ENCODE data around the gene SGMS1. TPM values are rescaled to one million over a fixed set of nuclear protein-coding genes. Genes with fewer than 3 reads are reported as not detected.
"Not testable (repeated sequence)": the region's sequence is repeated elsewhere in the genome, so short reads cannot be mapped to it uniquely, and the experiment has no call there.

SGMS1 gene
- total RNA-seq, 1 donor from 2014 or later = 54.7 TPM

DNA sequence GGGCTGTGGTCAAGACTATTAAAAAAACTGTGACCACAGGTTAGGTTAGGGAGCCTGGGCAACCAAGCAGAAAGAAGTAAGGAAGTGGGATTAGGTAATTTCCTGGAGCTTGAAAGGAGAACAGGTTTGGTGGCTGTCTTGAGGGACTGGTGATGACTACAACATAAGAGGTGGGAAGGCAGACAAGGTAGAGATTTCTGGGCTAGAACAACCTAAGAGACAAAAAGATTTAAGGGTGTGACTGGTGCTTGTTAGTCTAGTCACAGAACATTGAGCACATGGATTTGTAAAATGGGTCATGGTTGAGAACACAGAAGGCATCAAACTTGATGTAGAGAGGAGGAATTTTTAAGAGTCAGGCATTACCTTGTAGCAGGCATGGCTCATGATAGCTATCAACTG lies 248.7 kb downstream of the SGMS1 start:
- no peak for DNase-seq (ENCODE audit: low spot score)
- no peak for ATAC-seq
- intact Hi-C loops (cut with DNase I) = no loop called here

DNA sequence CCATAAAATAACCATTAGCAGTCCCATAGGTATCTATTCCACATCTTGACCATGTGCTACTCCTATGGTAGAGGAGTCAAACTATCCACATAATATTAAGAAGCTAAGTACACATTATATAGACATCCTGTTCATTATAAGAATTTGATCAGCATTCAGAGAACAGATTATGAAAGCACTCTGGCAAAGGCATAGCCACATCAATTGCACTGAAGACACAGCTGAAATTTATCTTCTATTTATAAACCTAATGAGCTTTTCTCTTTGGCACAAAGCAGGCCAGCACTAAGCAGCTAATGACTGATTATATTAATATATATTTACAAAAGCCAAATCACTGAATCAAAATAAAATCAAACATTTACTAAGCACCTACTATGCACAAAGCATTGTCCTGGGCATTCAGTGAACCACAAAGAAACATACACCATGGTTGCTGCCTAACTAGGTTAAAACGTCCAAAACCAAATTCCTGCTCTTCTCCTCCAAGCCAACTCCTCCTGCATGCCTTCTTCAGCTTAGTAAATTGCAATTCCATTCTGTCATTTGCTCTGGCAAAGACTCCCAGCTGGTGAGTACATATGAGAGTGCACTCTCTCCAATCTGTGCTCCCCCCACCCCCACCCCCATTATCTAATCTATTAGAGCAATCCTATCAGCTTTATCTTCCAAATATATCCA lies 249.8 kb downstream of the SGMS1 start:
- DNase-seq (ENCODE audit: low spot score) (no peak), ATAC-seq (peak; percentile 66)
- intact Hi-C loops (cut with DNase I) = no loop called here

- intact Hi-C loops (cut with DNase I) = no loop called here
- no peak for ATAC-seq
Measured at GRCh38 chr10:50369931-50370330, 253.8 kb downstream of the SGMS1 start.

GRCh38 chr10:50367732-50368131 lies 256.0 kb downstream of the SGMS1 start:
- DNase-seq (ENCODE audit: low spot score) (no peak), ATAC-seq (peak; percentile 51)
- intact Hi-C loops (cut with DNase I) = no loop called here

More at GRCh38 chr10:50369931-50370330, 253.8 kb downstream of the SGMS1 start:
- no peak for DNase-seq (ENCODE audit: low spot score)

- DNase-seq (ENCODE audit: low spot score); intact Hi-C loops (cut with DNase I); ATAC-seq: not testable (repeated sequence)
Measured at GRCh38 chr10:50366421-50366820, 257.3 kb downstream of the SGMS1 start.

DNA sequence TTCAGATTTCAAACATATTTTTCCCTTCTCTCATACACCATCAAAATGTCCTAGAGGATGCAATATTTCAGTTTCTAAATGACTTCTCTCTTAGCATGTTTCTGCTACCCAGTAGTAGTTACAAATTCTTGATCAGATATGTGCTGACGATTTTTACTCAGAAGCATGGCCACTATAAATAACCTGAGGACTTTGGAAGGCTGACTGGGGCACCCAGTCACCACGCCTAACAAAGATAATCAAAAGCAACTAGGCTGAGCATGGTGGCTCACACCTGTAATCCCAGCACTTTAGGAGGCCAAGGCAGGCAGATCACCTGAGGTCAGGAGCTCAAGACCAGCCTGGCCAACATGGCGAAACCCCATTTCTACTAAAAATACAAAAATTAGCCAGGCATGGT lies 259.0 kb downstream of the SGMS1 start:
- intact Hi-C loops (cut with DNase I); ATAC-seq; DNase-seq (ENCODE audit: low spot score): not testable (repeated sequence)

DNA sequence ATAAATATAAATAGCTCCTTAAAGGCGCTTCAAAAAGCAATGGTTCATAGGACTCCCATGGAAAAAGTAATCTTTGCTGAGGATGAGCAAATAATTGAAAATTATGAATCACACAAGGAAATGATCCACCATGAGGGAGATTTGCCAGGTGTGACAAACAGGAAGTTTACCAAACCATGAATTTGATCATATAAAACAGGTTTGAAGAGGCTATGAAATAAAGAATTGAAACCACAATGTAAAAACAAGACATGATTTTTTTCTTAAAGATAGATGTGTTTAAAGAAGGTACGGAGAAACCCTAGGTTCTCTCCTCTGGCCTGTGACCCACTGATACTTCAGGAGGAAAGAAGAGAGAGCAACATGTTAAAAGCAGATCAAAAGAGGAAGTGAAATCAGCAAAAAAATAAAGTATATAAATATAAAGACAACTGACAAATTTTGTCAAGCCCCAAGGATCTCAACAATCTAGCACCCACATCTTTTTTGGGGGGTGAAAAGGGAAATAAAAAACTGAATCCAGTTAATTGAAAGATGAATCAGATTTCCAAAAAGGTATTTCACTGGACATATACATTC lies 261.1 kb downstream of the SGMS1 start:
- no peak for ATAC-seq
- DNase-seq (ENCODE audit: low spot score) = no peak
- intact Hi-C loops (cut with DNase I) = no loop called here

GRCh38 chr10:50361946-50362345 lies 261.8 kb downstream of the SGMS1 start:
- no peak for DNase-seq (ENCODE audit: low spot score)
- intact Hi-C loops (cut with DNase I) = no loop called here
- ATAC-seq = no peak

- intact Hi-C loops (cut with DNase I) = no loop called here
- no peak for DNase-seq (ENCODE audit: low spot score)
- ATAC-seq = peak; percentile 77
Measured at GRCh38 chr10:50360077-50360850, 263.5 kb downstream of the SGMS1 start.

DNA sequence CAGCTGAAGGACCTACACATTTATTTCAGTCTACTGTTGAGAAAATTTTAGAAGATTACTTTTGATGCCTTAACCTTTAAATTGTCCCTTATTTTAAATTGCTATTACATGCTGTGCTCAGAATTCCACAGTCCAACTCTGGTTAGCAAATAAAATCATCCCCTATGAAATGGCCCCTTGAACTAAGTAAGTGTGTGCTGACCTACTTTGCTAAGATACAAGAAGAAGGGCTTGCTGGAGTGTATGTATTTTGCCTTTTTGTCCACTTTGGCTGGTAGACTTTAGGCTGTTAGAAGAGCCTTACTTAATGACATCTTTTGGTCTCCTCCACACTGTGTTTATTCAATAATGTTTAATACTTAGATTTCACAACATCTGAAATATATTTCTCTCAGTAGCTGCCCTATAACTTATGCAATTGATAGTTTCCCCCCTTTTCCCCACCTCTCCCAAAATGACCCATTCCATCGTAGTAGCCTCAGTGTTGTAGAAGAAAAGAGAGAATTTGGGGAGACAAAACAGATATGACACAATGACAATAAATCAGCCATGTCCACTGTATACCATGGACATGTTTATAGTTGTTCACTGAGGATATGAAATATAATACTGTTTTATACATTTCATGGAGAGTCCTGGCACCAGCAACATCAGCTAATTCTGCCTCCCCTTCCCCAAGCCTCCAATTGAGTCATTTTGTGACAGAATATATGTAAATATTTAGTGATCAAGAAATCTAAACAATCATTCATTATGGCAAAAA lies 264.6 kb downstream of the SGMS1 start:
- intact Hi-C loops (cut with DNase I) = no loop called here
- no peak for DNase-seq (ENCODE audit: low spot score)
- peak; percentile 21 for ATAC-seq

DNA sequence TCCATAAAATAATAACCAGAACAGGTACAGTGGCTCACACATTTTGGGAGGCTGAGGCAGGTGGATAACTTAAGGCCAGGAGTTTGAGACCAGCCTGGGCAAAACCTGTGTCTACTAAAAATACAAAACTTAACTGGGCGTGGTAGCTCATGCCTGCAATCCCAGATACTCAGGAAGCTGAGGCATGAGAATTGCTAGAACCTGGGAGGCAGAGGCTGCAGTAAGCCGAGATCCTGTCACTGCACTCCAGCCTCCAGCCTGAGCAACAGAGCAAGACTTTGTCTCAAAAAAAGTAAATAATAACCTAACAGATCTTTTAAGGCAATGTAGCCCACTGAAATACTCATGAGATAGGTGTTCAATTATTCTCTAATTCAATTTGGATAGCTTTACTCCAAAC lies 265.3 kb downstream of the SGMS1 start:
- ATAC-seq = no peak
- intact Hi-C loops (cut with DNase I) = no loop called here
- no peak for DNase-seq (ENCODE audit: low spot score)

- ATAC-seq; intact Hi-C loops (cut with DNase I); DNase-seq (ENCODE audit: low spot score): not testable (repeated sequence)
Measured at GRCh38 chr10:50356481-50356832, 267.3 kb downstream of the SGMS1 start.

DNA sequence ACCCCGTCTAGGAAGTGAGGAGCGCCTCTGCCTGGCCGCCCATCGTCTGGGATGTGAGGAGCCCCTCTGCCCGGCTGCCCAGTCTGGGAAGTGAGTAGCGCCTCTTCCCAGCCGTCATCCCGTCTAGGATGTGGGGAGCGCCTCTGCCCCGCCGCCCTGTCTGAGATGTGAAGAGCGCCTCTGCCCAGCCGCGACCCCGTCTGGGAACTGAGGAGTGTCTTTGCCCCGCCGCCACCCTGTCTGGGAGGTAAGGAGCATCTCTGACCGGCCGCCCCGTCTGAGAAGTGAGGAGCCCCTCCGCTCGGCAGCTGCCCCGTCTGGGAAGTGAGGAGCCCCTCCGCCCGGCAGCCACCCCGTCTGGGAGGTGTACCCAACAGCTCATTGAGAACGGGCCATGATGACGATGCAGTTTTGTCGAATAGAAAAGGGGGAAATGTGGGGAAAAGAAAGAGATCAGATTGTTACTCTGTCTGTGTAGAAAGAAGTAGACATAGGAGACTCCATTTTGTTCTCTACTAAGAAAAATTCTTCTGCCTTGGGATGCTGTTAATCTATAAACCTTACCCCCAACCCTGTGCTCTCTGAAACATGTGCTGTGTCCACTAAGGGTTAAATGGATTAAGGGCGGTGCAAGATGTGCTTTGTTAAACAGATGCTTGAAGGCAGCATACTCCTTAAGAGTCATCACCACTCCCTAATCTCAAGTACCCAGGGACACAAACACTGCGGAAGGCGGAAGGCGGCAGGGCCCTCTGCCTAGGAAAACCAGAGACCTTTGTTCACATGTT lies 267.9 kb downstream of the SGMS1 start:
- intact Hi-C loops (cut with DNase I); DNase-seq (ENCODE audit: low spot score); ATAC-seq: not testable (repeated sequence)

- ATAC-seq = no peak
- intact Hi-C loops (cut with DNase I) = no loop called here
- no peak for DNase-seq (ENCODE audit: low spot score)
Measured at GRCh38 chr10:50351483-50352146, 272.1 kb downstream of the SGMS1 start.

DNA sequence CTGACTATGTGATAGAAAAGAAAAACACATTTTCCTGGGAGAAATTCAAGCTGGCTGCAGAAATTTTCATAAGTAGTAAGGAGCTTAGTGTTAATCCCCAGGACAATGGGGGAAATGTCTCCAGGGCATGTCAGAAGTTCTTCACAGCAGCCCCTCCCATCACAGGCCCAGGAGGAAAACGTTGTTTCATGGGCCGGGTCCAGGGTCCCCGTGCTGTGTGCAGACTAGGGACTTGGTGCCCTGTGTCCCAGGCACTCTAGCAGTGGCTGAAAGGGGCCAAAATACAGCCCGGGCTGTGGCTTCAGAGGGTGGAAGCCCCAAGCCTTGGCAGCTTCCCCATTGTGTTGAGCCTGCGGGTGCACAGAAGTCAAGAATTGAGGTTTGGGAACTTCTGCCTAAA lies 273.4 kb downstream of the SGMS1 start:
- intact Hi-C loops (cut with DNase I) = no loop called here
- DNase-seq (ENCODE audit: low spot score) (no peak), ATAC-seq (no peak)

DNA sequence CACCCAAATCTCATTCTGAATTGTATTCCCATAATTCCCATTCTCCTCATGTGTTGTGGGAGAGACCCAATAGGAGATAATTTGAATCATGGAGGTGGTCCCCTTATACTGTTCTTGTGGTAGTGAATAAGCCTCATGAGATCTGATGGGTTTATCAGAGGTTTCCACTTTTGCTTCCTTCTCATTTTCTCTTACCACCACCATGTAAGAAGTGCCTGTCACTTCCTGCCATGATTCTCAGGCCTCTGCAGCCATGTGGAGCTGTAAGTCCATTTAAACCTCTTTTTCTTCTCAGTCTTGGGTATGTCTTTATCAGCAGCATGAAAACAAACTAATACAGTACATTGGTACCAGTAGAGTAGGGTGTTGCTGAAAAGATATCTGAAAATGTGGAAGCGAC lies 274.2 kb downstream of the SGMS1 start:
- no peak for DNase-seq (ENCODE audit: low spot score)
- intact Hi-C loops (cut with DNase I) = no loop called here
- ATAC-seq = no peak

- intact Hi-C loops (cut with DNase I) = no loop called here
- ATAC-seq = no peak
Measured at GRCh38 chr10:50347394-50347802, 276.4 kb downstream of the SGMS1 start.

GRCh38 chr10:50346942-50347341 lies 276.8 kb downstream of the SGMS1 start:
- no peak for ATAC-seq
- DNase-seq (ENCODE audit: low spot score) = no peak
- intact Hi-C loops (cut with DNase I) = no loop called here

More at GRCh38 chr10:50347394-50347802, 276.4 kb downstream of the SGMS1 start:
- DNase-seq (ENCODE audit: low spot score) = no peak

Data from sciatic nerve (tissue), 2 donors.